GM12865 (cell line): ENCODE data around the gene LCNL1.

Experiments used
- DNase-seq: peaks from one replicate; pipeline ENCODE4 v3.0.0; 2010; ENCODE audit warnings: low read depth
- H3K4me3 ChIP-seq: 2 replicates; pipeline ENCODE4 v1.5.1; 2011; ENCODE audit warnings: mild to moderate bottlenecking, low read depth, low read length, control low read depth
- TF ChIP-seq, protein P1 (sequence below): IDR thresholded peaks from 2 replicates; pipeline ENCODE4 v1.5.1; 2011; ENCODE audit warnings: low read length, control low read depth, low read depth, inconsistent platforms; ENCODE audit not compliant: insufficient read depth; ENCODE audit errors: missing control alignments

Gene LCNL1

DNA sequence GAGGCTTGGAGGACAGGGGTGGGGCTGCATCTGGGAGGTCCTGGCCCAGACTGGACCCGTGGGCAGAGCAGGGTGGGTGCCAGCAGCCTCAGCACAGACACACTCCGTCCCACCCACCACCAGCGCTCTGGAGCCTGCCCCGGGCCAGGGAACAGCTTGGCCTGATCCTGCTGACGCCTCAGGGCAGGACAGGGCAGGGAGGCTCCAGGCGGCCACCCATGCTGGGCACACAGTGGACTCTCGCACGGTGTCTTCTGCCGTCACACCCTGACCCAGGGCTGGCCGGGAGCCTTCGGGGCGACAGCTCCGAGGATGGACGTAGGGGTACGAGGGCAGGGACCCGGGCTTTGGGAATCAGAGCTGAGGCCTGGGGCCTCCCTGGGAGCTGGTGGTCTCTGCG, 13.6 kb upstream of the LCNL1 start:
- DNase-seq = no peak
- TF ChIP-seq, protein P1, sequence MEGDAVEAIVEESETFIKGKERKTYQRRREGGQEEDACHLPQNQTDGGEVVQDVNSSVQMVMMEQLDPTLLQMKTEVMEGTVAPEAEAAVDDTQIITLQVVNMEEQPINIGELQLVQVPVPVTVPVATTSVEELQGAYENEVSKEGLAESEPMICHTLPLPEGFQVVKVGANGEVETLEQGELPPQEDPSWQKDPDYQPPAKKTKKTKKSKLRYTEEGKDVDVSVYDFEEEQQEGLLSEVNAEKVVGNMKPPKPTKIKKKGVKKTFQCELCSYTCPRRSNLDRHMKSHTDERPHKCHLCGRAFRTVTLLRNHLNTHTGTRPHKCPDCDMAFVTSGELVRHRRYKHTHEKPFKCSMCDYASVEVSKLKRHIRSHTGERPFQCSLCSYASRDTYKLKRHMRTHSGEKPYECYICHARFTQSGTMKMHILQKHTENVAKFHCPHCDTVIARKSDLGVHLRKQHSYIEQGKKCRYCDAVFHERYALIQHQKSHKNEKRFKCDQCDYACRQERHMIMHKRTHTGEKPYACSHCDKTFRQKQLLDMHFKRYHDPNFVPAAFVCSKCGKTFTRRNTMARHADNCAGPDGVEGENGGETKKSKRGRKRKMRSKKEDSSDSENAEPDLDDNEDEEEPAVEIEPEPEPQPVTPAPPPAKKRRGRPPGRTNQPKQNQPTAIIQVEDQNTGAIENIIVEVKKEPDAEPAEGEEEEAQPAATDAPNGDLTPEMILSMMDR = no peak
- no peak overlapping the region for H3K4me3 ChIP-seq

DNA sequence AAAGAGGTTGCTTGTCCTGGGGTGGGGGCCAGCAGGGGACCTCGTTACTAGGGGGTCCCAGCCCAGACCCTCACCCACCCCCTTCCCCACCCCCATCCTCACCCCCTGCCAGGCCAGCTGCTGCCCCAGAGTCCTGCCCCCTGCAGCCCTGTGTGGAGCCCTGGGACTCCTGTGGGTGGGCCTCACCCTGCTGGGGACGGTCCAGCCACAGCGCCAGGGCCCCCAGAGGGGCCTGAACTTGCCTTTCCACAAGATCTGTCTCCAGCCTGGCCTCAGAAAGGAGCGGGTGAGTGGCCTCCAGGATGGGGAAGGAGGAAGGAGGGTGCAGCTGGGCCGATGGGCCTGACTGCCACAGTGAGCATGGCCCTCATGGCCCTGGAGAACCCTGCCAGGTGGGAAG, 13.0 kb upstream of the LCNL1 start:
- TF ChIP-seq, protein P1 = no peak
- no peak for DNase-seq
- no peak overlapping the region for H3K4me3 ChIP-seq

DNA sequence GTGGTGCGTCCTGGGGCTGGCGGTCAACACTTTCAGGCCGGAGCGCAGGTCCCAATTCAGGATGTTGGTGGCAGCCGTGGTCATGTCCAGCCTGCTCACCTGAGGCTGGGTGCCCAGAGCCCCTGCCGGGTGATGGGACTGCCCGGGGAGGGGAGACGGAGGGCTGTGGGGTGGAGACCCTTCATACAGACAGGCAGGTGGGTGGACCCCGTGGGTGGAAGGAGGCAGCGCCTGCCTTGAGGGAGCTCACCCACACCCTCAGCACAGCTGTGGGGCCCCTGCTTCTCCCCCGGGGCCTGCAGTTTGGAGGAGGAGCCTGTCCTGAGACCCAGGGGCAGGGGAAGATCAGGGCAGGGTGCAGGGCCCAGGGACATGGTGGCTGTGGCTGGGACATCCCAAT, 12.4 kb upstream of the LCNL1 start:
- TF ChIP-seq, protein P1 = no peak
- no peak overlapping the region for H3K4me3 ChIP-seq
- no peak for DNase-seq

DNA sequence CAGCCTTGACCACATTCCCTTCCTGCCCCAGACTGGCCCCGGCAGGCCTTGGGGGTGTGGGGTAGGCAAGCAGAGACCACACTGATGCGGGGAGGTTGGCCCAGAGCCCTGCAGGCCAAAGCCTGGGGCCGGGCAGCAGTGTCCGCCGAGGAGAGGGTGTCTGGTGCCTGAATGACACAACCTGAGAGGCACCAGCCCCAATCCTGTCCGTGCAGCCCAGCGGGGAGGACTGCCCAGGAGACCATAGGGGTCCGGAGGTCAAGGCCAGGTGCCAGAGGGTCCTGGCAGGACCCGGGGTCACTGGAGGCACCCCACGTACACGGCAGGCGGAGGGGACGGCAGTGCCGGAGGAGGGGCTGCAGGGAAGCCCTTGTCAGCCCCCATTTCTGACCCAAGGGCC, 11.0 kb upstream of the LCNL1 start:
- DNase-seq = no peak
- TF ChIP-seq, protein P1 = no peak
- no peak overlapping the region for H3K4me3 ChIP-seq

DNA sequence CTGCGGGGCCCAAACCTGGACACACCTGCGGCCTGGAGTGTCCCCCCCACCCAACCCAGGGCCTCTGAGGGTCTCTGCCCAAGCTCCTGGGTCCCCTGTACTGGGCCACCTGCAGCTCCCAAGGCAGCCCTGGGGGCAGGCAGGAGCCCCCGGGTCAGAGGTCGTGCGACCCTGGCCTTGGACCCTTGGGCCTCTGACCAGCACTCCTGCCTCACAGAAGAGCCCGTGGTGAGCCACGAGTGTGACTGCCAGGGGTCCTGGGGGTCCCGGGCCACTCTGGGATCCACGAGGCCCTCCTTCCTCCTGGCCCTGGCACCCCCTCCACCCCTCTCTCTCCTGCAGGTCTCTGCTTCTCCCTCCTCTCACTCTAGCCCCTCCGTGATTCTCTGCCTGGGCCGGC, 10.5 kb upstream of the LCNL1 start:
- H3K4me3 ChIP-seq = no peak overlapping the region
- TF ChIP-seq, protein P1 = no peak
- DNase-seq = no peak

DNA sequence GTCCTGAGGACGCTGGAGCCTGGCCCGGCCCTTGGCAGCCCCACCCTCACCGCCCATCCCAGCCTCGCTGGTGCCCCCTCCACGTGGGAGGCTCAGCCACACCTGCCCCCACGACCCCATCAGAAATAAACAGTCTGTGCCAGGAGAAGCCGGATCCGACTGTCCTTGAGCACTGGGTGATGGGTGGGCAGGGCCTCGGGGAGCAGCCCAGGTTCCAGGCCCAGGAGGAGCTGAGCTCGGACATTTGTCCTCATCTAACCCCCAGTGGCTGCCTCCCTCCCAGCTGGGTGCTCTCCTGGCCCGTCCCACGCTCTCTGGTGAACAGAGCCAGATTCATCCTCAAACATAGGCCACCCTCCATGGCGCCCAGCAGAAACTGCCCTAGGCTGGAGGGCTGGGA, 10.1 kb upstream of the LCNL1 start:
- DNase-seq = no peak
- TF ChIP-seq, protein P1 = no peak
- no peak overlapping the region for H3K4me3 ChIP-seq

DNA sequence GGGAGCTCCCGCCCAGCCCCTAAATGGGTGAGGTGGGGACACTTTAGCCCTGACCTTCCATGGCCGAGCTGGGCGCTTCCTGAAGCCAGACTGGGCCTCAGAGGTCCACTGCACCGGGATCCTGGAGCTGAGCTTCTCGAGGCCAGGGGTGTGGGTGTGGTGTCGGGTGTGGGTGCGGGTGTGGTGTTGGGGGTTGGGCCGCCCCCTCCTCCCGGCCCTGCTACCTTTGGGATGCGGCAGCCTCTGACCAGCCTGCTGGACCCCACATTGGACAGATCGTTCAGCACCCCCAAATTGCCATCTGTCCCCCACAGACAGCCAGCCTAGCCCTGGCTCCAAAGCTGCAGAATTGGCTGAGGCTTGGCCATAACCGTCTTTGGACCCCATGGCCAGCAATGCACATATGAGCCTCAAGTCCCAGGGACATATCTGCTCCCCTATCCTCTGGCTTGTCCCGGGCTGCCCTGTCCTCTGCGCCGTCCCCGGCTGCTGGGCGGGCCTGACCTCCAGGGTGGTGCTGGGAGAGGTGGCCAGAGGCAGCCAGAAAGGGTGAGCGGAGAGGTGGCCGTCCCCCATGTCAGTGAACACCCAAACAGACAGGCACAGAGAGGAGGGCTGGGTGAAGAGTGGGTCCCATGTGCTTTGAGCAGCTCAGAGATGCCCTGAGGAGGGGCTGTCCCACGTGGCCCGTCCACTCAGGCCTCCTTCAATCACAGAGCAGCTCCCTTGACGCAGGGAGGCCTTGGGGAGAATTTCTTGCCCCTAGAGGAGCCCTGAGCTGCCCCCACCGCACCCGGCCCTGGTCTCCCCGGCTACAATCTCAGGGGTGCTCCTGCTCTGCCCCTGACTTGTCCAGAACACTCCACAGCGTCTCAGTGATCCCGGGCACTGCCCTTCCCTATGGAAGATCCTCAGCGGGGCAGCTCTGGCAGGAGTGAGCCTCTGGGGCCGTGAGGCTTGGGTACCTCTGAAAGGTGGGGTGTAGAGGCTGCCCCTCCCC, 8.9 kb upstream of the LCNL1 start:
- TF ChIP-seq, protein P1 = no peak
- no peak for DNase-seq
- H3K4me3 ChIP-seq = no peak overlapping the region
